GM23338 (cell line): ENCODE data around the gene ACP3.

ENCODE experiments used
- CREB1 ChIP-seq: fragments of 250-450 bp; sonication (Bioruptor Pico); IDR thresholded peaks from 2 replicates; pipeline ENCODE4 v1.5.0; 2020; ENCODE audit warnings: low read depth, mild to moderate bottlenecking, moderate library complexity
- EZH2 ChIP-seq: fragments of 200-600 bp; sonication (generic); IDR thresholded peaks from one replicate; pipeline ENCODE4 v1.8.0; 2017; ENCODE audit warnings: antibody characterized with exemption, mild to moderate bottlenecking, low read depth; ENCODE audit not compliant: unreplicated experiment
- EZH2phosphoT487 ChIP-seq: fragments of 200-600 bp; sonication (generic); IDR thresholded peaks from one replicate; pipeline ENCODE4 v1.8.1; 2018; ENCODE audit warnings: antibody characterized with exemption; ENCODE audit not compliant: unreplicated experiment
- JUNB ChIP-seq: IDR thresholded peaks from one replicate; pipeline ENCODE4 v1.6.1; 2016; ENCODE audit warnings: antibody characterized with exemption; ENCODE audit not compliant: unreplicated experiment
- NANOG ChIP-seq: IDR thresholded peaks from 2 replicates; pipeline ENCODE4 v1.6.1; 2016; ENCODE audit warnings: antibody characterized with exemption, borderline replicate concordance
- POLR2AphosphoS5 ChIP-seq: IDR thresholded peaks from 2 replicates; pipeline ENCODE4 v1.6.1; 2016; ENCODE audit warnings: antibody characterized with exemption, low read depth
- STAT1 ChIP-seq: IDR thresholded peaks from one replicate; pipeline ENCODE4 v1.6.1; 2016; ENCODE audit warnings: antibody characterized with exemption; ENCODE audit not compliant: unreplicated experiment
- ZNF114 ChIP-seq: fragments of 250-450 bp; sonication (Bioruptor Pico); IDR thresholded peaks from 2 replicates; pipeline ENCODE4 v1.5.0; 2020; ENCODE audit warnings: mild to moderate bottlenecking, moderate library complexity
- ZNF331 ChIP-seq: fragments of 250-450 bp; sonication (Bioruptor Pico); IDR thresholded peaks from 2 replicates; pipeline ENCODE4 v1.5.0; 2020; ENCODE audit warnings: low read depth, mild to moderate bottlenecking, moderate library complexity
- TF ChIP-seq, protein P1 (sequence below), 2 experiments: fragments of 200-600 bp in 1 of 2; sonication (generic) in 1 of 2; conservative IDR thresholded peaks; 2 replicates each; pipeline versions ENCODE4 v1.5.1 to v1.6.1; 2016 to 2017; ENCODE audit warnings: antibody characterized with exemption in 2 of 2, low read depth in 2 of 2, mild to moderate bottlenecking in 2 of 2, moderate library complexity in 1 of 2
- TF ChIP-seq, protein P2 (sequence below): IDR thresholded peaks from one replicate; pipeline ENCODE4 v1.6.1; 2018; ENCODE audit warnings: antibody characterized with exemption; ENCODE audit not compliant: unreplicated experiment

DNA sequence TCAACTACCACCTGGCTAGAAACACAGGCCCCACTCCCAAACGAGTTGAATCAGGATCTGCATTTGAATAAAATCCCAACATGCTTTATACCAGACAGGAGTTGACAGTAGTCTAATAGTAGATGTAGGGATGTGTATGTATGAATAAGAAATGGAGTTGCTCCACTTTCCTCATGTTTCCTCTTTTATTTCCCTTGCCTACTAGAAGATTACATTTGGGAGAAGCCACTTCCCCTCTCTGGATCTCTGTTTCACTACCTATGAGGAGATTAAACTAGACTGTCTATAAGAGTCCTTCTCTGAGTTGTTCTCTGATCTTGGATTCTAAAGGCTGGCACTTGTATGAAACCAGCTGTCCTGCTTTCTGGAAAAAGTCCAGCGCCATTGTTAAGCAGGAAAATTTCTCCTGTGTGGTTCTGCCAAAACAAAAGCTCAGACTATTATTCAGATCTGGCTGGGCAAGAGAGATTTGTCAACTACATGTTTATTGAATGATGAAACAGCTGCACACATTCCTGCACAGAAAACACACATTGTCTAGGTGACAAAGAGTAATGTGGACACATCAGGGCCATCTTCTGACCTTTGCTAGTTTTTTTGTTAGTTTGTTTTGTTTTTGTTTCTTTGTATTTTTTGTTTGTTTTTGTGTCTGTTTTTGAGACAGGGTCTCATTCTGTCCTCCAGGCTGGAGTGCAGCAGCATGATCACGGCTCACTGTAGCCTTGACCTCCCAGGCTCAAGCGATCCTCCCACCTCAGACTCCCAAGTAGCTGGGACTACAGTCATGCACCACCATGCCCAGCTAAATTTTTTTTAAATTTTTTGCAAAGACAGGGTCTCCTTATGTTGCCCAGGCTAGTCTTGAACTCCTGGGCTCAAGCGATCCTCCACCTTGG, 29.9 kb downstream of the ACP3 start:
- TF ChIP-seq POLR2AphosphoS5 (no peak), EZH2 (no peak), EZH2phosphoT487 (no peak), CREB1 (CRISPR knock-in tag) (no peak), STAT1 (no peak), ZNF331 (no peak), NANOG (no peak), ZNF114 (CRISPR knock-in tag) (no peak), JUNB (no peak)
- TF ChIP-seq, protein P1, sequence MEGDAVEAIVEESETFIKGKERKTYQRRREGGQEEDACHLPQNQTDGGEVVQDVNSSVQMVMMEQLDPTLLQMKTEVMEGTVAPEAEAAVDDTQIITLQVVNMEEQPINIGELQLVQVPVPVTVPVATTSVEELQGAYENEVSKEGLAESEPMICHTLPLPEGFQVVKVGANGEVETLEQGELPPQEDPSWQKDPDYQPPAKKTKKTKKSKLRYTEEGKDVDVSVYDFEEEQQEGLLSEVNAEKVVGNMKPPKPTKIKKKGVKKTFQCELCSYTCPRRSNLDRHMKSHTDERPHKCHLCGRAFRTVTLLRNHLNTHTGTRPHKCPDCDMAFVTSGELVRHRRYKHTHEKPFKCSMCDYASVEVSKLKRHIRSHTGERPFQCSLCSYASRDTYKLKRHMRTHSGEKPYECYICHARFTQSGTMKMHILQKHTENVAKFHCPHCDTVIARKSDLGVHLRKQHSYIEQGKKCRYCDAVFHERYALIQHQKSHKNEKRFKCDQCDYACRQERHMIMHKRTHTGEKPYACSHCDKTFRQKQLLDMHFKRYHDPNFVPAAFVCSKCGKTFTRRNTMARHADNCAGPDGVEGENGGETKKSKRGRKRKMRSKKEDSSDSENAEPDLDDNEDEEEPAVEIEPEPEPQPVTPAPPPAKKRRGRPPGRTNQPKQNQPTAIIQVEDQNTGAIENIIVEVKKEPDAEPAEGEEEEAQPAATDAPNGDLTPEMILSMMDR (conservative IDR thresholded peaks at IDR 0.05; ENCODE audit: low read depth in 2 of 2), result no peak
- TF ChIP-seq, protein P2, sequence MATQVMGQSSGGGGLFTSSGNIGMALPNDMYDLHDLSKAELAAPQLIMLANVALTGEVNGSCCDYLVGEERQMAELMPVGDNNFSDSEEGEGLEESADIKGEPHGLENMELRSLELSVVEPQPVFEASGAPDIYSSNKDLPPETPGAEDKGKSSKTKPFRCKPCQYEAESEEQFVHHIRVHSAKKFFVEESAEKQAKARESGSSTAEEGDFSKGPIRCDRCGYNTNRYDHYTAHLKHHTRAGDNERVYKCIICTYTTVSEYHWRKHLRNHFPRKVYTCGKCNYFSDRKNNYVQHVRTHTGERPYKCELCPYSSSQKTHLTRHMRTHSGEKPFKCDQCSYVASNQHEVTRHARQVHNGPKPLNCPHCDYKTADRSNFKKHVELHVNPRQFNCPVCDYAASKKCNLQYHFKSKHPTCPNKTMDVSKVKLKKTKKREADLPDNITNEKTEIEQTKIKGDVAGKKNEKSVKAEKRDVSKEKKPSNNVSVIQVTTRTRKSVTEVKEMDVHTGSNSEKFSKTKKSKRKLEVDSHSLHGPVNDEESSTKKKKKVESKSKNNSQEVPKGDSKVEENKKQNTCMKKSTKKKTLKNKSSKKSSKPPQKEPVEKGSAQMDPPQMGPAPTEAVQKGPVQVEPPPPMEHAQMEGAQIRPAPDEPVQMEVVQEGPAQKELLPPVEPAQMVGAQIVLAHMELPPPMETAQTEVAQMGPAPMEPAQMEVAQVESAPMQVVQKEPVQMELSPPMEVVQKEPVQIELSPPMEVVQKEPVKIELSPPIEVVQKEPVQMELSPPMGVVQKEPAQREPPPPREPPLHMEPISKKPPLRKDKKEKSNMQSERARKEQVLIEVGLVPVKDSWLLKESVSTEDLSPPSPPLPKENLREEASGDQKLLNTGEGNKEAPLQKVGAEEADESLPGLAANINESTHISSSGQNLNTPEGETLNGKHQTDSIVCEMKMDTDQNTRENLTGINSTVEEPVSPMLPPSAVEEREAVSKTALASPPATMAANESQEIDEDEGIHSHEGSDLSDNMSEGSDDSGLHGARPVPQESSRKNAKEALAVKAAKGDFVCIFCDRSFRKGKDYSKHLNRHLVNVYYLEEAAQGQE, result no peak
